ENCODE data around the gene HIPK1.

The HIPK1 gene

DNA sequence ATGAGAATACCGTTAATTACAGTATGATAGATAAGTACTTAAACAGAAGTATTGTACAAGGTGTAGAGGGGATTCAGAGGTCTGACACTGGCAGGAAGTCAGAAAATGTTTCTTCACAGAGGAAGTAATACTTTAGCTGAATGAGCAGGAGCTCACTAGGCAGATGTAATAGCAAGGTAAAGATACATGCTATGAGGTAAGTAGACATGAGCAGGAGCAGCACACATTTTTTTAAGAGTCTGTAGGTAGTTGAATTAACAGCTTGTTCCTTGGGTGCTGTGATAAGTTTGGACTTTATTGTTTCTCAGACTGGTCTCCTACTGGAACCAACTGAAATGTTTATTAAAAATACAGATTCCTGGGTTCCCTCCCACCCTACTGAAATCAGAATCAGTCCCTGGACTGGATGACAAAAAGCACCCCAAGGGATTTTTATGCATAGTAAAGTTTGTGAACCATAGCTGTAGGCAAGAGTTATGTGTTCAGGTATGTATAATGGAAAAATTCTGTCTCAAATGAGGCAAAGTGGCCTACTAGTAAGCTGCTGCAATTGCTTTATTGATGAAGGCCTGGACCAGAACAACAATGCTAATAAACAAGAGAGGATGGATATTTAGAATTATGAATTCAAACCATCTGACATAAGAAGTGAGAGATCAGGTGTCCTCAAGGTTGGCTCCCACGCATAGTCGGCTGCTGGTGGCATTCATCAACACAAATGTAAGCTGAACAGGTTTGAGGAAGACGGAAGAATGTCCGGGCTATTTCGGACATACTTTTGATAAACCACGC is 25.4 kb upstream of the HIPK1 start:
- peak overlapping the region; percentile 89 for H3K27ac ChIP-seq
- no peak for TF ChIP-seq ZFX (IDR thresholded peaks at IDR 0.05; ENCODE audit: borderline replicate concordance)
- TF ChIP-seq, protein P1, sequence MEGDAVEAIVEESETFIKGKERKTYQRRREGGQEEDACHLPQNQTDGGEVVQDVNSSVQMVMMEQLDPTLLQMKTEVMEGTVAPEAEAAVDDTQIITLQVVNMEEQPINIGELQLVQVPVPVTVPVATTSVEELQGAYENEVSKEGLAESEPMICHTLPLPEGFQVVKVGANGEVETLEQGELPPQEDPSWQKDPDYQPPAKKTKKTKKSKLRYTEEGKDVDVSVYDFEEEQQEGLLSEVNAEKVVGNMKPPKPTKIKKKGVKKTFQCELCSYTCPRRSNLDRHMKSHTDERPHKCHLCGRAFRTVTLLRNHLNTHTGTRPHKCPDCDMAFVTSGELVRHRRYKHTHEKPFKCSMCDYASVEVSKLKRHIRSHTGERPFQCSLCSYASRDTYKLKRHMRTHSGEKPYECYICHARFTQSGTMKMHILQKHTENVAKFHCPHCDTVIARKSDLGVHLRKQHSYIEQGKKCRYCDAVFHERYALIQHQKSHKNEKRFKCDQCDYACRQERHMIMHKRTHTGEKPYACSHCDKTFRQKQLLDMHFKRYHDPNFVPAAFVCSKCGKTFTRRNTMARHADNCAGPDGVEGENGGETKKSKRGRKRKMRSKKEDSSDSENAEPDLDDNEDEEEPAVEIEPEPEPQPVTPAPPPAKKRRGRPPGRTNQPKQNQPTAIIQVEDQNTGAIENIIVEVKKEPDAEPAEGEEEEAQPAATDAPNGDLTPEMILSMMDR (IDR thresholded peaks at IDR 0.05): no peak

DNA sequence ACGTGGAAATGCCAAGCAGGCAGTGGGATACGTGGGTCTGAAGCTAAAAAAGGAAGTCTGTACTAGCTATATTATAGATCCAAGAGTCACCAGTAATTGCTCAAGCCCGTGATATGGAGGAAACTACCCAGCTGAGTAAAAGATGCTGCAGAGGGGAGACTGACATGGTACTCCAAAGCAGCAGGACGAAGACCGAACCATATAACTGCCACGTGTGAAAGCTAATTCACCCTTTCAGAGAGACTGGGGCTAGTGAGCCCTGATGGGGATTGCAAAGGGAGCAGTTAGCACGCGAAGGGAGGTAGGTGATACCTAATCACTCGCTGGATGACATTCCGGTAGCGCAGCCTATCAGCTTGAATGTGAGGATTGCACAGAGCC is 24.8 kb upstream of the HIPK1 start:
- TF ChIP-seq, protein P1 (IDR thresholded peaks at IDR 0.05): no peak
- TF ChIP-seq ZFX (IDR thresholded peaks at IDR 0.05; ENCODE audit: borderline replicate concordance): no peak
- peak overlapping the region; percentile 89 for H3K27ac ChIP-seq

DNA sequence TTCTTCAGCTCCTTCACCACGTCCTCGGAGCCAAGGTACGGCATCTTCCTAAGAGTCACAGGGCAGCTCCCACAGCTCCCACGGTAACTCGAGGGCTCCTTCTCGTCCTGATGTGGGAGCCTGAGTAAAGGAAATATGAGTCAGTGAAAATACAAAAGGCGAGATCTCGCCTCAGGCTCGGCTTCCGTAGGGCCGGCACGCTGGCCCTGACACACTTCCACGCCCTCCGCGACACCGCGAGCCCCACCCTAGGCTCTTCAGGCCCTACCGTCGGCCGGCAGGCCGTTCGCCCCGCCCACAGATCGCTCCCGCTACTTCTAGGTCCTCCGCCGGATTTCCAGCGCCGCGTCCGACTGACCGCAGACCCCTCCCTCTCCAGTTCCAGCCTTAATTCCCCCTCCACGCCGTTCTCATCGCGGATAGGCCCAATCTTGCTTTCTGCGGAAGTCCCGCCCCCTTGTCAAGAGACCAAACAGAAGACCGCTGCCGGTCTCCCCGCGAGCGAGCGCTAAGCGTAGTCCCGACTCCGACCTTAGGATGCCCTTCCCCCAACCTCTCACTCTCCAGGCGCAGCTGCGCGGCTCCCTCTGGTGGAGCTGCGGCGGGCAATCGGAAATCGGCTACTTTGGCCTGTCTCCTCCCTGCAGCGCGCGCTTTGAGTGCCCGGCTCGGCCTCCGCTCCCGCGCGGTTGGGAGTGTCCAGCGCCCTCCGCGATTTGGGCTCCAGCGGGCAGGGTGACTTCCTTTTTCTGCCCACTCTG is 24.3 kb upstream of the HIPK1 start, which contains the start of the genes AP4B1 and DCLRE1B:
Gene AP4B1, minus strand, starts transcription at position 126 of the 761 bp plus-strand sequence. Its CDS starts 82 bp downstream, at position 44.
Gene DCLRE1B, plus strand, starts transcription at position 653 of the 761 bp plus-strand sequence. CDS start 261 bp downstream, outside the sequence.
- peak within 1 kb of the TSS; percentile 89 for H3K27ac ChIP-seq
- no peak for TF ChIP-seq ZFX (IDR thresholded peaks at IDR 0.05; ENCODE audit: borderline replicate concordance)
- TF ChIP-seq, protein P1 (IDR thresholded peaks at IDR 0.05): peak; percentile 72

DNA sequence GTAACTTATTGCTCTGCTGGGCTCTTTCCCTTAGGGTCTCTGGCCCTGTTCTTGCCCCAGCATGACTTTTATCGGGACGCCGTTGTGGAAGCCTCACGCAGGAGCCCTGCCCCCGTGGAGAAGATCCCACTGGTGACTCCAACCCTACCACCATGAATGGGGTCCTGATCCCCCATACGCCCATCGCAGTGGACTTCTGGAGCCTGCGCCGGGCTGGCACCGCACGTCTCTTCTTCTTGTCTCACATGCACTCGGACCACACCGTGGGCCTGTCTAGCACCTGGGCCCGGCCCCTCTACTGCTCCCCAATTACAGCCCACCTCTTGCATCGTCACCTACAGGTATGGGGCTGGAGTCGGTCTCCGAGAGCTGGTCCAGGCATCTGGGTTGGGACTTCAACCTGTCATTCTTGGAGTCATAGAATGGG is 23.7 kb upstream of the HIPK1 start:
- H3K27ac ChIP-seq: peak overlapping the region; percentile 89
- no peak for TF ChIP-seq ZFX (IDR thresholded peaks at IDR 0.05; ENCODE audit: borderline replicate concordance)
- TF ChIP-seq, protein P1 (IDR thresholded peaks at IDR 0.05): peak; percentile 21

DNA sequence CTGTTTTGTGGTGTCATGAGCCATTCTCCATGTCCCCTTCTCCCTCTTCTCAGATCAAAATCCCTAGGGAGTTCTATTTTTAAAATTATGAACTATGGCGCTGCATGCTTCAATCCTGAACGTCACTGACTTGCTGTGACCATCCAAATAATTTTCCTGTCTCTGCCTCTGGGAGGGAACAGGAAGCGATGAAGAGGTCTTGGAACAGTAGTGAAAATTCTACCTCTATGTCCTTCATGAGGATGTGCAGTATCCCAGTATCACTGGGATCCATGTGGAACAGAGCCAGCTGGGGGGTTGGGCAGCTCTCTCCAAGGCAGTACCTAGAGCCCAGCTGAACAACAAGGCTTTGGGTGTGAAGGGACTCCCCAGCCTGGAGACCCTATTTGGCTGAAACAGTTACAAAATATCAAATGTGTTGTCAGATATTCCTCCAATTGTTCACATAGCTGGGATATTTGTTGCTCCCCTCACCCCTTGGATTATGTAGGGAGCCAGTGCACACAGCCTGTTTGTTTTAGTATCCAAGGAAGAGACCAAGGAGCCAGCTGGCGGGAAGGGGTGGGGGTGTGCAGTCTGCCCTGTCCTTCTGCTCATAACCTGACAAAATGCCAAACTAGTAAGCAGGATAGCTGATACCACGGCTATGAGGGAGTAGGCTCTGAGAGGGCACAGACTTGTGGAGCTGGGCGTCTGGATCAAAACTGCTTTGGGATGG is 16.4 kb upstream of the HIPK1 start:
- TF ChIP-seq ZFX (IDR thresholded peaks at IDR 0.05; ENCODE audit: borderline replicate concordance): no peak
- H3K27ac ChIP-seq: no peak overlapping the region

DNA sequence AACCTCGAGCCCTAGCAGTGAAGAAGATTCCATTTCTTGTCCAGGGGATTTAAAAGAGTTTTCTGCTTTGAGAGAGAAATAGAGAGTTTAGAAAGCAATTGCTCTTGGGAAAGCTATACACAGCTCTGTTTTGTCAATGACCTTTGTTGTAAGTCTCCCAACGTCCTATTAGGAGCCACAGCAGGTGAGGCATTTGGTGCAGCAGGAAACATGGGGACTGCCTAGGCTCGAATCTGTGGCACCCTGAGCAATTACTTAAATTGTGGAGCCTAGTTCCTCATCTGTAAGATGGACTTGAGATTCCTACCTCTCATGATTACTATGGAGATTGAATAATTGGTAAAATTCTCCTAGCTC is 15.8 kb upstream of the HIPK1 start:
- no peak overlapping the region for H3K27ac ChIP-seq
- no peak for TF ChIP-seq ZFX (IDR thresholded peaks at IDR 0.05; ENCODE audit: borderline replicate concordance)
- TF ChIP-seq, protein P1 (IDR thresholded peaks at IDR 0.05): no peak

DNA sequence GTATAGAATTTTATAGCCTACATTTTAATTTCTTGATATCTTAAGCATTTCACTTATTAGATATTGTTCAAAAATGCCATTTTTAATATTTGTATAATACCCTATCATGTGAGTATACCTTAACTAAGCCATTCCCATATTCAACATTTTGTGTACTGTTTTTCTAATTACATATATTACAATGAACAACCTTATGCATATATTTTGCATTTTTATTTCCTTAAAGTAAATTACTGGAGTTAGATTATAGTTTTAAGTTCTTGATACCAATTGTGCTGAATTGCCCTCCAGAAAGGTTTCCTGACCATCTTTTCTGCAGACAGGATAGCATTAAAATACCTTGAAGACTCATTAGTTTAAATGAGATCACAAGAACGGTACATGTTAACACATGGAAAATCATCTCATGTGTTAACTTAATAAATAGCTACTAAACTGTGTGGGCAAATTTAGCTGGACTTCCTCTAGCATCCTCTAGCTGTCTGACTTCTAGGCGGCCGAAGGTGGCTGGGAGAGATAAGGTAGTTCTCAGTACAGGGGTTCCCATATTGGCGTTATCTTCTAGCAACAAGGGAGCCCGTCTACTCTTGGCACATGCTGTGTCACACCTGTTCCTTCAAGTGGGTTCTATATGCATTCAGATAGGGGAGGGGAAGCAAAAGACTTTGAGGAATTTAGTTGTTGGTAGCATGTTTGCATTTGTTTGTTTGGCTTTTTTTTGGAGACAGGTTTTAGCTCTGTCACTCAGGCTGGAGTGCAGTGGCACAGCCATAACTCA is 15.0 kb upstream of the HIPK1 start:
- H3K27ac ChIP-seq: no peak overlapping the region
- no peak for TF ChIP-seq ZFX (IDR thresholded peaks at IDR 0.05; ENCODE audit: borderline replicate concordance)
- TF ChIP-seq, protein P1 (IDR thresholded peaks at IDR 0.05): no peak

All from 22Rv1 (cell line).